GM12801 (cell line): Measurements from ENCODE around the gene AQP6.

Source experiments
- TF ChIP-seq, protein P1 (sequence below): IDR thresholded peaks from one replicate; pipeline ENCODE4 v1.5.1; 2011; ENCODE audit warnings: control low read depth; ENCODE audit not compliant: insufficient read length; ENCODE audit errors: extremely low read depth

The AQP6 gene

DNA sequence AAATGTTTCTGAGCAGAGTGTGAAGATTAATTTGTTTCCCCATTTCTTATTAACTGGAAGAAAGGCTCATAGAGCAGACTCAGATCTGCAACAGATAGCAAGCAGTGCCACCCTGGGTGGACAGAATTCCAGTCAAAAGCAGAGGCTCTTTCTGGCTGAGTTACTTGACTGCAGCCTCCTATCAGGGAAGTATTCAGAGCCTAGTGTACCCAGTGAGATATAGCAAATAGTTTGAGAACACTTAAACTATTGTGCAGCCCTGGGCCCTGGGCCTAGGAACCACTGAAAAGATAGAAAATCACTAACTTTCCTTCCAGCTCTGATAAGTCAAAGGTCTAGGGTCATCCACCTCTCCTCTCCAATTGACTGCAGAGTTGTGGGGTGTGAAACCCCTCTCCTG is 33.4 kb upstream of the AQP6 start:
- TF ChIP-seq, protein P1, sequence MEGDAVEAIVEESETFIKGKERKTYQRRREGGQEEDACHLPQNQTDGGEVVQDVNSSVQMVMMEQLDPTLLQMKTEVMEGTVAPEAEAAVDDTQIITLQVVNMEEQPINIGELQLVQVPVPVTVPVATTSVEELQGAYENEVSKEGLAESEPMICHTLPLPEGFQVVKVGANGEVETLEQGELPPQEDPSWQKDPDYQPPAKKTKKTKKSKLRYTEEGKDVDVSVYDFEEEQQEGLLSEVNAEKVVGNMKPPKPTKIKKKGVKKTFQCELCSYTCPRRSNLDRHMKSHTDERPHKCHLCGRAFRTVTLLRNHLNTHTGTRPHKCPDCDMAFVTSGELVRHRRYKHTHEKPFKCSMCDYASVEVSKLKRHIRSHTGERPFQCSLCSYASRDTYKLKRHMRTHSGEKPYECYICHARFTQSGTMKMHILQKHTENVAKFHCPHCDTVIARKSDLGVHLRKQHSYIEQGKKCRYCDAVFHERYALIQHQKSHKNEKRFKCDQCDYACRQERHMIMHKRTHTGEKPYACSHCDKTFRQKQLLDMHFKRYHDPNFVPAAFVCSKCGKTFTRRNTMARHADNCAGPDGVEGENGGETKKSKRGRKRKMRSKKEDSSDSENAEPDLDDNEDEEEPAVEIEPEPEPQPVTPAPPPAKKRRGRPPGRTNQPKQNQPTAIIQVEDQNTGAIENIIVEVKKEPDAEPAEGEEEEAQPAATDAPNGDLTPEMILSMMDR = no peak

DNA sequence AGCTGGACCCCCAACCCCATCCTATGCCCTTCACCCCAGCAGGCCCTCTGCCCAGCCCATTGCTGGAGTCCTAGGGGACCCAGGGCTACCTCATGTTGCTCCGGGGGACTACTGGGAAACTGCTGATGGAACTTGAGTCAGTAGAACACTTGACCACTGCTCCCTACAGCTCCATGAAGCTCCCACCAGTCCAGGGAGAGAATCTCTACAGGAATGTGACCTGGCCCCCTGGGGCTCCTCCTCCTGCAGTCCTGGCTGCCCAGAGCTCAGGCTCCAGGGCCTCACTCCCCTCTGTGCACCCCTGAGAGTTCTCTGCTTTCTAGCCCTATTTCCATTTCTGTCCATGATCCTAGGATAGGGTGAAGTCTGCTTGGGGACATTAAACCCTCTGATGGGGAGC is 33.0 kb upstream of the AQP6 start:
- TF ChIP-seq, protein P1 = no peak

DNA sequence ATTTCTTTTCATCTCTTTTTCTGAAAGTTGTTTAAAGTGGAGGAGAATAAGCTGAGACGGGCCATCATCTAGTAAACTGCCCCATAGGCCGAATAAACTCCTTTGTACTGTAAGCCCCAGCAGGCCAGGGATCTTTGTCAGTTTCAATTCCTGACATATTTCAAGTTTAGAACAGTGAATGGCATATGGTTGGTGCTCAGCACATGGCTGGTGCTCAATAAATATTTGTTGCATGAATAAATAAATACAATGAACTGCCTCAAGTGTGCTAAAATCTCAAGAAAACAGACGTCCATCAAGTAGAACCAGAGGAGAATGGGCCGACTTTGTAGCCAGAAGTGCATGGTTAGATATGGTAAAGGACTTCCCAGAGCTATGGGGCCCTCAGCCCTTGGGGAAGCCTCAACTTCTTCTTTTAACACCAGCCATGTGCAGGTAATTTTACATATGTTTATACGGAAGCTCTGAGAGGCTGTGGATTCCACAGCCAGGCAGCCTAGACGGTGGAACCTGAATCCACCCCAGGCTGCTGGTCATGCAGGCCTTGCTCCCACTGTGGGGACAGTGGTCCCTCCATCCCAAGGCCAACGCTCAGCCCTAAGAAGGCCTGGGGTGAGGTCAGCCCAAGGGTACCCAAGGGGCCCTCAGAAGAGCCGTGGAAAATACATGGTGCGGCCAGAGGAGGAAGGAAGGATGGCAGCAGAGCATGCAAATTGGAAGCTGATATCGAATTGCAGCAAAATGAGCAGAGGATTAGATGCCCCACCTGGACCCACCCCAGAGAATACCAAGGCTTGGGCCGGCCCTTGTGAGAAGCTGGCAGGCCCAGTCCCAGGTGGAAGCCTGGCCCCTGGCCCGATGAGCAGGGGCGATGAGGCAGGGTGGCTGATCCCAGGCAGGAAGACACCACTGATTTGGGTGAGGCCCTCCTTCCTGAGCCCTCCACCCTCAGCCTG is 30.9 kb upstream of the AQP6 start:
- TF ChIP-seq, protein P1 = no peak

DNA sequence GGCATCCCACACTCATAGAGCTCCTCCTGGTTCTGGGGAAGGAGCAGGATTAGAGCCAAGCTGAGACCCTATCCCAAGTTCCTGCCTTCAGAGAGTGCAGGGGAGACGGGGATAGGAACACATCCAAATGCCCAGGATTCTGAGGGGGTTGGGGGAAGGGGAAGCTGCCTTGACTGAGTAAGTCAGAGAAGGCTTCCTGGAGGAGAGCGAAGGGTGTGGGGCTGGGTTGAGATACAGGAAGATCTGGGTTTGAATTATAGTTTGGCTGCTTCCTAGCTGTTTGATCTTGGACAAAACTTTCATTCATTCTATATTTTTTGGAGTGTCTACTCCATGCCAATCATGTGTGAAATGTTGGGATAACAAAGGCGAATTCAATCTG is 30.2 kb upstream of the AQP6 start:
- TF ChIP-seq, protein P1 = no peak

DNA sequence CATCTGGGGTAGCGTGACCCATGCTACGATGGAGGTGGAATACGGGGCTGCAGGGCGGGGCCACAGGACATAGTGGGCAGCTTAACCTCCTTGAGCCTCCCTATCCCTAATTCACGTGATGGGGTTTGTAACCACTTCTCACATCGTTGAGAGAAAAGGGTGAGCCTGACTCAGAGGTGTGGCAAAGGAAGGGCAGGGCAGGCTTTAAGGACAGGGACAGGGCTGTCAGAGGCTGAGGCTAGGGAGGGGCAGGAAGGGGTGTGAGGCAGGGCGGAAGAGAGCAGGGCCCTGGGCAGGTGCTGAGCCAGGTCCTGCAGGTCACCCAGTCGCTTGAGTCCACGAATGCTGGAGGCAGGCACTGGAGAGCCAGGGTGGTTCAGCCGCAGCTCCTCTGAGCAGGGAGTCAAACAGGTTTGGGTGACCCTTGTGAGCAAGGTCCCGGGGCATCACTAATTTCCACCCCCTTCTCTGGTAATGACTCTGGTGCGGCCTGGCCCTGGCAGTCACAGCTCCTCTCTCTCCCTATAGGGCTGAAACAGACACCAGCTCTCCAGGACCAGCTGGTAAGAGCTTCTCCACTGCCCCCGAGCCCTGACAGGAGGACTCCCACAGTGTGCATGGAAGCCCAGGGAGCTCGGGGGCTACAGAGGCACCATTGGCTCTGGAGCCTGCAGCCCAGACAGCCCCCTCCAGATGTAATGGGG is 29.7 kb upstream of the AQP6 start:
- TF ChIP-seq, protein P1 = no peak

DNA sequence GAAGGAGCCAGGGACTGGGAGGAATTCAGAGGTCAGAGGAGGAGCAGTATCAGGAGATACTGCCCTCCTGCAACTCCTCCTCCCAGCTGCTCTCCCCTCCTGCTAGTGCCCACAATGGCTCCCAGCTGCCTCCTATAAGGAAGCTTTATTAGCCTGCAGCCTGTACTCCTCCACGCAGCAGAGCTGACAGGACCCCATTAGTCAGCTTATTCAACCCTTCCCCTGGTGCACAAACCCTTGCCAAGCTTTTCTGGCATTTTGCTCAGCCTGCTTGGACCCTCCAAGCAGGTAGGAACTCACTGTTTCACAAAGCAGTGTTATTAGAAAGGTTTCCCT is 29.2 kb upstream of the AQP6 start:
- TF ChIP-seq, protein P1 = no peak

DNA sequence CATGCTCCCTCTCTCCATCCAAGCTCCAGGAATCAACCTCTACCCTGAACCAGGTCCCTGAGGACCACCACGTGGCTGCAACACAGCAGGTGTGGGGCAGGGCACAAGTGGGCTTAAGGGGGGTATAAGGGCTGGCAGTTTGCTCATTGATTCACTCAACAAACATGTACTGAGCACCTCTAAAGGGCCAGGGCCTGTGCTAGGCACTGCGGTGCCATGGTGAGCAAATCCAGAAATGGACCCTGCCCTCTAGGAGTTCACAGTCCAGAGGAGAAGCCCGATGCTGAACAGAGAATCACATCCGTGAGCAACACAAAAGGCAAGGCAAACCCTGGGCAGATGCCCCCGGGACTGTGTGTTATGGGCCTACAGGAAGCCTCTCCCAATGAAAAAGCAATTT is 28.7 kb upstream of the AQP6 start:
- TF ChIP-seq, protein P1 = no peak
